B cell (primary cell): Measurements from ENCODE around the gene GNB2. TPM values are rescaled to one million over a fixed set of nuclear protein-coding genes. Genes with fewer than 3 reads are reported as not detected.

Experiments
- ATAC-seq: fragments of 200-7000 bp; cut with Tn5 transposase; one replicate; pipeline ENCODE4 v1.10.0; 2021; ENCODE audit warnings: low read depth, mild to moderate bottlenecking, moderate number of reproducible peaks, moderate library complexity
- CTCF ChIA-PET: fragments of 350-600 bp; sonication (Branson Sonifier 250); formaldehyde crosslinking; loops from one replicate; lab custom pipeline; 2021; ENCODE audit warnings: antibody characterized with exemption, inconsistent platforms; lab: Charles Lee
- POLR2A ChIA-PET: fragments of 350-600 bp; sonication (Branson Sonifier 250); formaldehyde crosslinking; loops from one replicate; lab custom pipeline; 2021; ENCODE audit warnings: antibody characterized with exemption; lab: Charles Lee
- DNase-seq: peaks from one replicate; pipeline ENCODE4 v3.0.0; 2013
- H2AFZ ChIP-seq: 2 replicates; pipeline ENCODE4 v1.6.1; 2012; ENCODE audit warnings: mild to moderate bottlenecking, low read depth, low read length; ENCODE audit not compliant: insufficient read depth, poor library complexity, severe bottlenecking
- H3K27ac ChIP-seq, 2 donors: 1 replicate in 1 of 2; 2 replicates in 1 of 2; pipeline ENCODE4 v1.5.1; 2012 to 2013; ENCODE audit warnings: low read length in 2 of 2, mild to moderate bottlenecking in 2 of 2, moderate library complexity in 1 of 2
- H3K27me3 ChIP-seq, 4 experiments: fragments of 200-600 bp in 1 of 4; sonication (generic) in 1 of 4; replicated peaks in 1 of 4; 1 replicate in 2 of 4; 2 replicates in 2 of 4; pipeline versions ENCODE4 v1.6.1 to v1.7.0; 2013 to 2016; ENCODE audit warnings: low read length in 3 of 4, mild to moderate bottlenecking in 2 of 4, mixed read lengths in 1 of 4, moderate library complexity in 1 of 4; ENCODE audit not compliant: insufficient read depth in 4 of 4, control insufficient read depth in 3 of 4; ENCODE audit errors: control extremely low read depth in 1 of 4
- H3K36me3 ChIP-seq, 2 experiments: replicated peaks in 1 of 2; 1 replicate in 1 of 2; 2 replicates in 1 of 2; pipeline versions ENCODE4 v1.6.1 to v1.7.1; 2013; ENCODE audit warnings: low read length in 1 of 2; ENCODE audit not compliant: insufficient read depth in 2 of 2, control insufficient read depth in 1 of 2; ENCODE audit errors: control extremely low read depth in 1 of 2, extremely low read depth in 1 of 2
- H3K4me1 ChIP-seq, 2 donors: fragments of 200-600 bp in 1 of 2; sonication (generic) in 1 of 2; 1 replicate in 1 of 2; 2 replicates in 1 of 2; pipeline versions ENCODE4 v1.5.1 to v1.6.1; 2013 to 2017; ENCODE audit warnings: low read length in 2 of 2; ENCODE audit not compliant: control insufficient read depth in 2 of 2, insufficient read depth in 2 of 2
- H3K4me2 ChIP-seq: replicated peaks from 2 replicates; pipeline ENCODE3; 2012; ENCODE audit warnings: mild to moderate bottlenecking, low read depth, low read length; ENCODE audit not compliant: poor library complexity, severe bottlenecking
- H3K4me3 ChIP-seq, 5 experiments: fragments of 200-600 bp in 1 of 5; sonication (generic) in 1 of 5; 1 replicate in 3 of 5; 2 replicates in 2 of 5; pipeline versions ENCODE4 v1.5.1 to v1.7.0; 2011 to 2016; ENCODE audit warnings: low read length in 4 of 5, mild to moderate bottlenecking in 4 of 5, low read depth in 2 of 5, control low read depth in 1 of 5, moderate library complexity in 1 of 5; ENCODE audit not compliant: insufficient read depth in 1 of 5; ENCODE audit errors: control extremely low read depth in 1 of 5, extremely low read depth in 1 of 5
- H3K79me2 ChIP-seq: fragments of 200-600 bp; sonication (generic); one replicate; pipeline ENCODE4 v1.6.0; 2016; ENCODE audit warnings: low read length; ENCODE audit not compliant: control insufficient read depth, insufficient read depth
- H3K9ac ChIP-seq: fragments of 200-600 bp; sonication (generic); 2 replicates; pipeline ENCODE4 v1.6.1; 2017; ENCODE audit warnings: mild to moderate bottlenecking, low read length, moderate library complexity
- H3K9me3 ChIP-seq, 3 donors: one replicate each; pipeline versions ENCODE4 v1.6.1 to v1.7.1; 2013; ENCODE audit warnings: low read length in 2 of 3; ENCODE audit not compliant: control insufficient read depth in 2 of 3, insufficient read depth in 1 of 3; ENCODE audit errors: control extremely low read depth in 1 of 3
- H4K20me1 ChIP-seq: 2 replicates; pipeline ENCODE4 v1.6.0; 2012; ENCODE audit warnings: mild to moderate bottlenecking, low read length; ENCODE audit not compliant: insufficient read depth, control insufficient read depth, poor library complexity, severe bottlenecking
- H3K27ac Mint-ChIP-seq: one replicate; pipeline ENCODE4 v1.8.0; 2021; ENCODE audit warnings: mixed read lengths
- H3K27me3 Mint-ChIP-seq: one replicate; pipeline ENCODE4 v1.8.0; 2021; ENCODE audit warnings: mixed read lengths
- H3K4me1 Mint-ChIP-seq: one replicate; pipeline ENCODE4 v1.8.0; 2021; ENCODE audit warnings: mixed read lengths
- H3K4me3 Mint-ChIP-seq: one replicate; pipeline ENCODE4 v1.8.0; 2021; ENCODE audit warnings: mixed read lengths
- H3K9me3 Mint-ChIP-seq: one replicate; pipeline ENCODE4 v1.8.0; 2022; ENCODE audit warnings: mixed read lengths; ENCODE audit not compliant: insufficient read depth
- EZH2 ChIP-seq: IDR thresholded peaks from 2 replicates; pipeline ENCODE4 v1.6.1; 2012; ENCODE audit warnings: borderline replicate concordance, low read depth, mild to moderate bottlenecking, moderate library complexity, low read length; ENCODE audit not compliant: insufficient read depth, poor library complexity, severe bottlenecking
- WGBS: methylation state at CpG from one replicate; pipeline ENCODE4 v1.1.5; 2013; ENCODE audit warnings: missing lambda C conversion rate; ENCODE audit not compliant: insufficient coverage; 5-methylcytosine and 5-hydroxymethylcytosine counted together
- intact Hi-C: fragments of 100-400 bp; cut with micrococcal nuclease; formaldehyde crosslinking; loops from one replicate; pipeline ENCODE4 v1.10.0; 2022
- polyA plus RNA-seq: library from polyadenylated mRNA; depleted of rRNA; stranded (reverse); fragments of >200 nt; gene quantifications from 2 replicates; pipeline ENCODE4 v1.2.3, GENCODE V29; 2012
- total RNA-seq, 2 donors: library from RNA; stranded (reverse); fragments of 120-200 nt in 1 of 2; gene quantifications; 1 replicate in 1 of 2; 2 replicates in 1 of 2; pipeline versions ENCODE4 v1.2.3 to v1.2.4, GENCODE V29; 2013 to 2022
- TF ChIP-seq, protein P1 (sequence below): fragments of 200-600 bp; IDR thresholded peaks from one replicate; pipeline ENCODE4 v1.8.0; 2022; ENCODE audit warnings: antibody characterized with exemption, mild to moderate bottlenecking

Gene GNB2
- total and polyA plus RNA-seq, 2 donors (not counting 1 experiment from before 2014, with no cell fraction given), result 127 to 221 TPM

DNA sequence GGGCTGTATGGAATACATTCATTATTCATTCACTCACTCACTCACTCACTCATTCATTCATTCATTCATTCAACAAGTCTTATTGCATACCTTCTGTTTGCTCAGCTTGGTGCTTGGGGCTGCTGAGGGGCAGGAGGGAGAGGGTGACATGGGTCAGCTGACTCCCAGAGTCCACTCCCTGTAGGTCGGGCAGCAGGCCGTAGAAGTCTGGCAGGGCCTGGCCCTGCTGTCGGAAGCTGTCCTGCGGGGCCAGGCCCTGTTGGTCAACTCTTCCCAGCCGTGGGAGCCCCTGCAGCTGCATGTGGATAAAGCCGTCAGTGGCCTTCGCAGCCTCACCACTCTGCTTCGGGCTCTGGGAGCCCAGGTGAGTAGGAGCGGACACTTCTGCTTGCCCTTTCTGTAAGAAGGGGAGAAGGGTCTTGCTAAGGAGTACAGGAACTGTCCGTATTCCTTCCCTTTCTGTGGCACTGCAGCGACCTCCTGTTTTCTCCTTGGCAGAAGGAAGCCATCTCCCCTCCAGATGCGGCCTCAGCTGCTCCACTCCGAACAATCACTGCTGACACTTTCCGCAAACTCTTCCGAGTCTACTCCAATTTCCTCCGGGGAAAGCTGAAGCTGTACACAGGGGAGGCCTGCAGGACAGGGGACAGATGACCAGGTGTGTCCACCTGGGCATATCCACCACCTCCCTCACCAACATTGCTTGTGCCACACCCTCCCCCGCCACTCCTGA, 49.1 kb downstream of the GNB2 start:
- H3K4me1 ChIP-seq, result peaks cover 10 to 13% of the 10 kb centered on the region in 2 donors
- peaks cover 8% of the 10 kb centered on the region for H3K9me3 Mint-ChIP-seq
- no peak overlapping the region for H3K9ac ChIP-seq
- ChIA-PET POLR2A (interaction anchor here (0.5 kb wide), 1 partner anchor 249 kb away, joined by 3 read pairs; no protein-coding TSS in a partner anchor), CTCF (interaction anchor here (1.0 to 5.6 kb wide), 3 partner anchors 18 to 162 kb away, joined by 3 to 30 read pairs (median 3); partner anchors contain the start of gene POP7)
- WGBS, result 87% methylated on average over 17 of the region's 17 CpGs
- no peak for DNase-seq
- peaks cover 52% of the 10 kb centered on the region for H3K27me3 Mint-ChIP-seq
- H3K9me3 ChIP-seq, result peaks cover 0 to 23% (median 0%) of the 10 kb centered on the region in 3 donors
- H3K4me2 ChIP-seq, result no peak overlapping the region
- no peak overlapping the region for H3K27ac Mint-ChIP-seq
- H3K79me2 ChIP-seq, result no peaks in the 10 kb centered on the region
- H3K27me3 ChIP-seq, result peaks cover 0 to 69% (median 21%) of the 10 kb centered on the region in 4 experiments
- TF ChIP-seq EZH2, result no peak
- TF ChIP-seq, protein P1, sequence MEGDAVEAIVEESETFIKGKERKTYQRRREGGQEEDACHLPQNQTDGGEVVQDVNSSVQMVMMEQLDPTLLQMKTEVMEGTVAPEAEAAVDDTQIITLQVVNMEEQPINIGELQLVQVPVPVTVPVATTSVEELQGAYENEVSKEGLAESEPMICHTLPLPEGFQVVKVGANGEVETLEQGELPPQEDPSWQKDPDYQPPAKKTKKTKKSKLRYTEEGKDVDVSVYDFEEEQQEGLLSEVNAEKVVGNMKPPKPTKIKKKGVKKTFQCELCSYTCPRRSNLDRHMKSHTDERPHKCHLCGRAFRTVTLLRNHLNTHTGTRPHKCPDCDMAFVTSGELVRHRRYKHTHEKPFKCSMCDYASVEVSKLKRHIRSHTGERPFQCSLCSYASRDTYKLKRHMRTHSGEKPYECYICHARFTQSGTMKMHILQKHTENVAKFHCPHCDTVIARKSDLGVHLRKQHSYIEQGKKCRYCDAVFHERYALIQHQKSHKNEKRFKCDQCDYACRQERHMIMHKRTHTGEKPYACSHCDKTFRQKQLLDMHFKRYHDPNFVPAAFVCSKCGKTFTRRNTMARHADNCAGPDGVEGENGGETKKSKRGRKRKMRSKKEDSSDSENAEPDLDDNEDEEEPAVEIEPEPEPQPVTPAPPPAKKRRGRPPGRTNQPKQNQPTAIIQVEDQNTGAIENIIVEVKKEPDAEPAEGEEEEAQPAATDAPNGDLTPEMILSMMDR, result no peak
- H4K20me1 ChIP-seq, result no peaks in the 10 kb centered on the region
- no peaks in the 10 kb centered on the region for H3K36me3 ChIP-seq
- no peak for ATAC-seq
- no peak overlapping the region for H3K4me3 Mint-ChIP-seq
- no peak overlapping the region for H2AFZ ChIP-seq
- H3K4me3 ChIP-seq, result no peak overlapping the region
- H3K27ac ChIP-seq, result no peak overlapping the region
- intact Hi-C loops, result no loop called here
- H3K4me1 Mint-ChIP-seq, result peaks cover 5% of the 10 kb centered on the region

GRCh38 chr7:100723732-100724275, 50.3 kb downstream of the GNB2 start:
- H3K4me1 ChIP-seq, result peaks cover 10 to 13% of the 10 kb centered on the region in 2 donors
- ATAC-seq (no peak), DNase-seq (no peak)
- peaks cover 54% of the 10 kb centered on the region for H3K27me3 Mint-ChIP-seq
- WGBS, result 80% methylated on average over 12 of the region's 16 CpGs
- TF ChIP-seq EZH2, result no peak
- TF ChIP-seq, protein P1, result no peak
- intact Hi-C loops, result no loop called here
- CTCF ChIA-PET, result interaction anchor here (0.5 to 5.6 kb wide), 6 partner anchors 19 to 164 kb away, joined by 3 to 30 read pairs (median 4); partner anchors contain the start of gene POP7
- peaks cover 0 to 15% (median 0%) of the 10 kb centered on the region in 3 donors for H3K9me3 ChIP-seq
- peaks cover 0 to 70% (median 21%) of the 10 kb centered on the region in 4 experiments for H3K27me3 ChIP-seq
- H3K79me2 ChIP-seq, result no peaks in the 10 kb centered on the region
- no peak overlapping the region for H3K27ac ChIP-seq
- H3K4me1 Mint-ChIP-seq, result peaks cover 5% of the 10 kb centered on the region
- H3K27ac Mint-ChIP-seq, result no peak overlapping the region
- peaks cover 3% of the 10 kb centered on the region for H3K9me3 Mint-ChIP-seq
- no peaks in the 10 kb centered on the region for H3K36me3 ChIP-seq
- no peak overlapping the region for H3K9ac ChIP-seq
- POLR2A ChIA-PET, result no interaction called here
- H2AFZ ChIP-seq, result no peak overlapping the region
- no peaks in the 10 kb centered on the region for H4K20me1 ChIP-seq
- H3K4me2 ChIP-seq, result no peak overlapping the region
- no peak overlapping the region for H3K4me3 ChIP-seq
- H3K4me3 Mint-ChIP-seq, result no peak overlapping the region
